Central memory CD4-positive, alpha-beta T cell (primary cell): Measurements from ENCODE around the gene INPP5B.
"Not testable (repeated sequence)": the region's sequence is repeated elsewhere in the genome, so short reads cannot be mapped to it uniquely, and the experiment has no call there.

Experiments
- DNase-seq: peaks from one replicate; pipeline ENCODE4 v3.0.0; 2022

The INPP5B gene

GRCh38 chr1:37910886-37911285 is 36.0 kb downstream of the INPP5B start:
- not testable (repeated sequence) for DNase-seq

- not testable (repeated sequence) for DNase-seq
Measured at GRCh38 chr1:37908531-37908930, 38.3 kb downstream of the INPP5B start.

DNA sequence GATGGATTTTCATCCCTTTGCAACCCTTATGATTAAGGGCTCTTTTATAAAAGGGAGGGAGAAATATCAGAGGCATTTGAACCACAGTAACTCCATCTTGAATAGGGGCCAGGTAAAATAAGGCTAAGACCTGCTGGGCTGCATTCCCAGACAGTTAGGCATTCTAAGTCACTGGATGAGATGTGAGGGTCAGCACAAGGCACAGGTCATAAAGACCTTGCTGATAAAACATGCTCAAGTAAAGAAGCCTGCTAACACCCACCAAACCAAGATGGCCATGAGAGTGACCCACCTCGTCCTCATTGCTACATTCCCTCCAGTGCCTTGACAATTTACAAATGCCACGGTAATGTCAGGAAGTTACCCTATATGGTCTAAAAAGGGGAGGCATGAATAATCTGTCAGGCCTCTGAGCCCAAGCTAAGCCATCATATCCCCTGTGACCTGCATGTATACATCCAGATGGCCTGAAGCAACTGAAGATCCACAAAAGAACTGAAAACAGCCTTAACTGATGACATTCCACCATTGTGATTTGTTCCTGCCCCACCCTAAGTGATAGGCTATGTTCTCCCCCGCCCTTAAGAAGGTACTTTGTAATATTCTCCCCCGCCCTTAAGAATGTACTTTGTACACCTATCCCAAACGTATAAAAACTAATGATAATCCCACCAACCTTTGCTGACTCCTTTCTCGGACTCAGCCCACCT is 39.3 kb downstream of the INPP5B start:
- DNase-seq = not testable (repeated sequence)

- DNase-seq = not testable (repeated sequence)
Measured at GRCh38 chr1:37906591-37906990, 40.3 kb downstream of the INPP5B start.

GRCh38 chr1:37905727-37906126 is 41.1 kb downstream of the INPP5B start:
- DNase-seq = no peak

GRCh38 chr1:37903921-37904320 is 42.9 kb downstream of the INPP5B start:
- not testable (repeated sequence) for DNase-seq

GRCh38 chr1:37902983-37903382 is 43.9 kb downstream of the INPP5B start:
- DNase-seq = no peak

DNA sequence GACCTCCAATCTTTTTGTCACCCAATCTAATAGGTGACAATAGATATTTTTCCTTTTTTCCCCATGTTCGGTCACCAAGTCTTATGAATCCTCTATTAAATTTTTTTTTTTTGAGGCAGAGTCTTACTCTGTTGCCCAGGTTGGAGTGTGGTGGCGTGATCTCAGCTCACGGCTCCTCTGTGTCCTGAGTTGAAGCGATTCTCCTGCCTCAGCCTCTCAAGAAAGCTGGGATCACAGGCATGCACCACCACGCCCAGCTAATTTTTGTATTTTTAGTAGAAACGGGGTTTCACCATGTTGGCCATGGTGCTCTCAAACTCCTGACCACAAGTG is 45.0 kb downstream of the INPP5B start:
- no peak for DNase-seq

DNA sequence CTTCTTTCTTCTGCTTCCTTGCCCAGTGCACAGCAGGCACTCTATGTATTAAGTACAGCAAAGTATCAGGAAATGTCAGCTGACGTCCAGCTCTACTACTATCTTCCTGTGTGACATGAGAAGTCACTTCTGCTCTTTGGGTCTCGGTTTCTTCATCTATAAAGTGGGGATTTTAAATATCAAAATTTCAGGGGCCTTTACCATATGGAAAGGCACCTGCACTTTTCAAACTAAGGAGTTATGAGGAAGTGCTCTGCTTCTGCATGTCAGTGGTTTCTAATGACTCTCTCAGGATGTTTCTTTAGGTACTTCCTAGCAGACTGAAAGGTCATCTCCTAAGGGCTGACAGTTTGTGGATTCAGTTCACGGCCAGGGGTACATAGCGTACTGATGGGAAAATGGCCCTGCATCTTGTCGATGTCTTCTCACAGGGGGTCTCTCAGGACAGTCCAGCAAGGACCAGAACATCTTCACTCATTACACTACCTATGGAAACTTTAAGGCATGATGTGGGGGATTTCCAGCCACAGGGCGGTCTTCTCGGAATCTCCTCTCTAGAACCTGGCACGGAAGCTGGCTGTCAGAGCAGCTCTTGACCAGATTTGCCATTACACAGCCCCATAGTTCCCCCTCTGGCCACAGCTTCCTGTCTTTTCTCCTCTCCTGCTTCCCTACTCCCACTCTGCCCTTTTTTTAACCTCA is 45.5 kb downstream of the INPP5B start:
- no peak for DNase-seq

- DNase-seq = not testable (repeated sequence)
Measured at GRCh38 chr1:37897563-37897962, 49.3 kb downstream of the INPP5B start.

GRCh38 chr1:37893673-37894072 is 53.2 kb downstream of the INPP5B start:
- no peak for DNase-seq

DNA sequence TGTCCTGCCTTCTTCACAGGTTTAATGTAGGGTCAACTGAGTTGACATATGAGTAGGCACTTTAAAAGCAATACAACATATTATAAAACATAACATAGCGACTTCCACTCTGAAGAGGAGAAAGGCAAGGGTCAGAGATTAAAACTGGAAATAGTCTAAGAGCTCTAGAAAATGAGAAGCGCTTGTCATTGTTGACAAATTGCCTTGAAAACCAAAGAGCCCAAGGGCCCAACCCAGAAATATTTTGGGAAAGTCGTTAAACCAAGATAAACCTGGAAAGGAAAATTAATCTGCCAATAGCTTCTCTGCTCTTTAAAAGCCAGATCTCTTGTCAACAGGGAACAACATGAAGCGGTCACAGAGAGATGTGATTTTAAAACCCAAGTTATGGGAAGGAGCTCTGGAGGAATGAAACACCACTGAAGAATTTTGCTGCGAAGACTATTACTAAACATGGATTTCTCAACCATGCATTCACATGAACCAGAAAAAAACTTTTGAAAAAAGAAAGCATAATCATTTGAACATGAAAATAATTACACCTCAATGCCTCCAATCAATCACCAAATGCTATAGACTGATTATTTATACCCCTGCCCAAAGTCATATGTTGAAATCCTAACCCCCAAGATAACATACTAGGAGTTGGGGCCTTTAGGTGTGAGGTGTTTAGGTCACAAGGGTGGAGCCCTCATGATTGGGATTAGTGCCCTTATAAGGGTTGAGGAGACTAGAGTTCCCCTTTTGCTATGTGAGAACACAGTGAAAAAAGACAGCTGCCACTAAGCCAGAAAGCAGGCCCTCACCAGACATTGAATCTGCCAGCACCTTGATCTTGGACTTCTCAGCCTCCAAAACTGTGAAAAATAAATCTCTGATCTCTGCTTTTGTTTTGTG is 54.5 kb downstream of the INPP5B start:
- no peak for DNase-seq

GRCh38 chr1:37890378-37891014 is 56.4 kb downstream of the INPP5B start:
- peak; percentile 24 for DNase-seq

GRCh38 chr1:37888022-37888700 is 58.7 kb downstream of the INPP5B start:
- no peak for DNase-seq

- DNase-seq = no peak
Measured at GRCh38 chr1:37884145-37884544, 62.7 kb downstream of the INPP5B start.

- no peak for DNase-seq
Measured at GRCh38 chr1:37883671-37884070, 63.2 kb downstream of the INPP5B start.

GRCh38 chr1:37879865-37880264 is 67.0 kb downstream of the INPP5B start:
- no peak for DNase-seq

DNA sequence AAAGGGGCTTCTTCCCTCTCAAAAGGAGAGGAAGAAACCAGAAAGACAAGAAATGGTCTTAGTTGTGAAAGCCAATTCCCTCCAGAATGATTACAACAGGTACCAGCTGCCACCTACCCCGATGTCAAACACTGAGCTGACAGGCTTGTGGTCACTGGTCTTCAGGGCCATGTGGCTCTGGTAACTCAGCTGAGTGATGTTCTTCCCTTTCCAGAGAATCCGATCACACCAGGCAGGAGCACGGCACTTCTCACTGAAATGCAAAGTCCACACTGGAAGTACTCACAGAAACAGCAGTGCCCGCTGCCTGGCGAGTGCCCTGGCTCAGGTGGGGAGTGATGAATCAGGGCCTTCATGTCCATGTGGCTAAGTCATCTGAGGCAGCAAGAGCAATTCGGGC is 68.8 kb downstream of the INPP5B start:
- no peak for DNase-seq

GRCh38 chr1:37875833-37876232 is 71.0 kb downstream of the INPP5B start:
- no peak for DNase-seq

- DNase-seq = no peak
Measured at GRCh38 chr1:37872692-37873091, 74.2 kb downstream of the INPP5B start.

GRCh38 chr1:37868466-37868865 is 78.4 kb downstream of the INPP5B start:
- DNase-seq = no peak

DNA sequence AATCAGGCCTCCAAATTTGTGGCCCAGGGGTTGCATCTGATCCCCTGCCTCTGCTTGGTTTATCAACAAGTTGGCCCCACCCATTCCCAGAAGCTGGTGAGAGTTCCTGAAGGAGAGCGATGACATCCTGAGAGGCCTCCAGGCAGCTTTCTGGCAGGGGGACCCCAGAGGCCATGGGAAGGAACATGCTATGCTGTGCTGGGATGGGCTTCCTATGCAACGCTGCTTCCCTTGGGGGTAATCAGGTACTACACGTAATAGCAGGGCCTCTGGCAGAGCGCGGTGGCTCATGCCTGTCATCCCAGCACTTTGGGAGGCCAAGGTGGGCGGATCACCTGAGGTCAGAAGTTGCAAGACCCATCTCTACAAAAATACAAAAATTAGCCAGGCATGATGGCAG is 79.1 kb downstream of the INPP5B start:
- DNase-seq = no peak
